Activated naive CD8-positive, alpha-beta T cell treated with anti-CD3 and anti-CD28 coated beads for 36 hours (primary cell): ENCODE measurements around the gene RAB4A. TPM values are rescaled to one million over a fixed set of nuclear protein-coding genes. Genes with fewer than 3 reads are reported as not detected.
"Not testable (repeated sequence)": the region's sequence is repeated elsewhere in the genome, so short reads cannot be mapped to it uniquely, and the experiment has no call there.

Experiments used
- DNase-seq: peaks from one replicate; pipeline ENCODE4 v3.0.0; 2021
- H3K27ac Mint-ChIP-seq: one replicate; pipeline ENCODE4 v1.8.0; 2022; ENCODE audit warnings: mild to moderate bottlenecking, moderate library complexity, mixed read lengths
- H3K27me3 Mint-ChIP-seq: one replicate; pipeline ENCODE4 v1.8.0; 2022; ENCODE audit warnings: mild to moderate bottlenecking, mixed read lengths
- H3K36me3 Mint-ChIP-seq: one replicate; pipeline ENCODE4 v1.8.0; 2021; ENCODE audit warnings: mild to moderate bottlenecking, mixed read lengths
- H3K4me1 Mint-ChIP-seq: one replicate; pipeline ENCODE4 v1.8.0; 2021; ENCODE audit warnings: mixed read lengths
- H3K4me3 Mint-ChIP-seq: one replicate; pipeline ENCODE4 v1.8.0; 2022; ENCODE audit warnings: mild to moderate bottlenecking, moderate library complexity, mixed read lengths
- H3K9me3 Mint-ChIP-seq: one replicate; pipeline ENCODE4 v1.8.0; 2022; ENCODE audit warnings: mixed read lengths
- total RNA-seq, 2 experiments: library from RNA; stranded (reverse); gene quantifications; one replicate each; pipeline ENCODE4 v1.2.3, GENCODE V29; 2021

The RAB4A gene
- total RNA-seq, 2 experiments from 2014 or later: 36.0 to 36.9 TPM

GRCh38 chr1:229275005-229275404 lies 4.1 kb downstream of the RAB4A start:
- Mint-ChIP-seq H3K27ac (no peak overlapping the region), H3K27me3 (no peaks in the 10 kb centered on the region), H3K9me3 (no peaks in the 10 kb centered on the region), H3K4me3 (no peak overlapping the region), H3K4me1 (peaks cover 21% of the 10 kb centered on the region), H3K36me3 (peaks cover 10% of the 10 kb centered on the region)
- DNase-seq: no peak

GRCh38 chr1:229278120-229278741 lies 7.3 kb downstream of the RAB4A start:
- H3K4me3 Mint-ChIP-seq: no peak overlapping the region
- H3K27me3 Mint-ChIP-seq: no peaks in the 10 kb centered on the region

GRCh38 chr1:229279242-229279641 lies 8.3 kb downstream of the RAB4A start:
- Mint-ChIP-seq H3K4me3 (no peak overlapping the region), H3K36me3 (peaks cover 25% of the 10 kb centered on the region), H3K27me3 (no peaks in the 10 kb centered on the region), H3K9me3 (no peaks in the 10 kb centered on the region), H3K4me1 (peaks cover 24% of the 10 kb centered on the region), H3K27ac (no peak overlapping the region)
- no peak for DNase-seq

More at GRCh38 chr1:229278120-229278741, 7.3 kb downstream of the RAB4A start:
- no peak overlapping the region for H3K27ac Mint-ChIP-seq
- H3K4me1 Mint-ChIP-seq: peaks cover 25% of the 10 kb centered on the region
- H3K36me3 Mint-ChIP-seq: peaks cover 21% of the 10 kb centered on the region
- DNase-seq: no peak
- H3K9me3 Mint-ChIP-seq: no peaks in the 10 kb centered on the region

- no peaks in the 10 kb centered on the region for H3K27me3 Mint-ChIP-seq
- no peak overlapping the region for H3K27ac Mint-ChIP-seq
- no peak overlapping the region for H3K4me3 Mint-ChIP-seq
- H3K9me3 Mint-ChIP-seq: no peaks in the 10 kb centered on the region
- no peak for DNase-seq
- H3K36me3 Mint-ChIP-seq: peaks cover 26% of the 10 kb centered on the region
- H3K4me1 Mint-ChIP-seq: peaks cover 25% of the 10 kb centered on the region
These were observed 9.3 kb downstream of the RAB4A start for GRCh38 chr1:229280037-229280828.

- no peaks in the 10 kb centered on the region for H3K9me3 Mint-ChIP-seq
- no peaks in the 10 kb centered on the region for H3K27me3 Mint-ChIP-seq
- DNase-seq: no peak
- no peak overlapping the region for H3K4me3 Mint-ChIP-seq
- no peak overlapping the region for H3K27ac Mint-ChIP-seq
- H3K36me3 Mint-ChIP-seq: peaks cover 26% of the 10 kb centered on the region
- H3K4me1 Mint-ChIP-seq: peaks cover 30% of the 10 kb centered on the region
These were observed 10.0 kb downstream of the RAB4A start for GRCh38 chr1:229280921-229281320.

GRCh38 chr1:229281339-229281926 lies 10.5 kb downstream of the RAB4A start:
- Mint-ChIP-seq H3K27me3 (no peaks in the 10 kb centered on the region), H3K4me1 (peaks cover 34% of the 10 kb centered on the region), H3K9me3 (no peaks in the 10 kb centered on the region), H3K36me3 (peaks cover 21% of the 10 kb centered on the region), H3K27ac (no peak overlapping the region), H3K4me3 (no peak overlapping the region)
- DNase-seq: no peak

GRCh38 chr1:229282295-229282823 lies 11.4 kb downstream of the RAB4A start:
- Mint-ChIP-seq H3K9me3 (no peaks in the 10 kb centered on the region), H3K27me3 (no peaks in the 10 kb centered on the region), H3K27ac (no peak overlapping the region), H3K36me3 (peaks cover 20% of the 10 kb centered on the region), H3K4me3 (no peak overlapping the region), H3K4me1 (peaks cover 40% of the 10 kb centered on the region)
- DNase-seq: no peak

GRCh38 chr1:229283183-229283611 lies 12.3 kb downstream of the RAB4A start:
- H3K4me3 Mint-ChIP-seq: no peak overlapping the region

GRCh38 chr1:229284887-229285286 lies 14.0 kb downstream of the RAB4A start:
- Mint-ChIP-seq H3K9me3 (no peaks in the 10 kb centered on the region), H3K27ac (no peak overlapping the region), H3K36me3 (peaks cover 25% of the 10 kb centered on the region), H3K4me3 (no peak overlapping the region), H3K4me1 (peaks cover 43% of the 10 kb centered on the region), H3K27me3 (no peaks in the 10 kb centered on the region)
- DNase-seq: no peak

More at GRCh38 chr1:229283183-229283611, 12.3 kb downstream of the RAB4A start:
- peaks cover 40% of the 10 kb centered on the region for H3K4me1 Mint-ChIP-seq
- no peak overlapping the region for H3K27ac Mint-ChIP-seq
- no peaks in the 10 kb centered on the region for H3K27me3 Mint-ChIP-seq
- no peaks in the 10 kb centered on the region for H3K9me3 Mint-ChIP-seq
- DNase-seq: no peak
- peaks cover 20% of the 10 kb centered on the region for H3K36me3 Mint-ChIP-seq

- Mint-ChIP-seq H3K4me3 (no peak overlapping the region), H3K9me3 (no peaks in the 10 kb centered on the region), H3K27me3 (no peaks in the 10 kb centered on the region), H3K36me3 (peaks cover 30% of the 10 kb centered on the region), H3K4me1 (peaks cover 37% of the 10 kb centered on the region), H3K27ac (no peak overlapping the region)
- no peak for DNase-seq
These were observed 14.5 kb downstream of the RAB4A start for GRCh38 chr1:229285440-229285839.

GRCh38 chr1:229286099-229286766 lies 15.3 kb downstream of the RAB4A start:
- Mint-ChIP-seq H3K27me3 (no peaks in the 10 kb centered on the region), H3K27ac (no peak overlapping the region), H3K9me3 (peaks cover 2% of the 10 kb centered on the region), H3K4me3 (no peak overlapping the region), H3K4me1 (peaks cover 34% of the 10 kb centered on the region), H3K36me3 (peaks cover 37% of the 10 kb centered on the region)
- no peak for DNase-seq

- H3K27ac Mint-ChIP-seq: no peak overlapping the region
- no peak overlapping the region for H3K4me3 Mint-ChIP-seq
- peaks cover 2% of the 10 kb centered on the region for H3K9me3 Mint-ChIP-seq
- no peaks in the 10 kb centered on the region for H3K27me3 Mint-ChIP-seq
- DNase-seq: no peak
- H3K36me3 Mint-ChIP-seq: peaks cover 35% of the 10 kb centered on the region
- peaks cover 28% of the 10 kb centered on the region for H3K4me1 Mint-ChIP-seq
These were observed 16.4 kb downstream of the RAB4A start for GRCh38 chr1:229287267-229287666.

GRCh38 chr1:229288516-229288915 lies 17.6 kb downstream of the RAB4A start:
- no peak for DNase-seq
- no peak overlapping the region for H3K27ac Mint-ChIP-seq
- peaks cover 23% of the 10 kb centered on the region for H3K36me3 Mint-ChIP-seq
- H3K9me3 Mint-ChIP-seq: peaks cover 2% of the 10 kb centered on the region
- peaks cover 22% of the 10 kb centered on the region for H3K4me1 Mint-ChIP-seq
- H3K27me3 Mint-ChIP-seq: no peaks in the 10 kb centered on the region
- H3K4me3 Mint-ChIP-seq: no peak overlapping the region

GRCh38 chr1:229291686-229292085 lies 20.8 kb downstream of the RAB4A start:
- not testable (repeated sequence) for H3K4me1 Mint-ChIP-seq, H3K27me3 Mint-ChIP-seq, H3K9me3 Mint-ChIP-seq, H3K27ac Mint-ChIP-seq, H3K4me3 Mint-ChIP-seq, DNase-seq
- peaks cover 22% of the 10 kb centered on the region for H3K36me3 Mint-ChIP-seq
